Cardiac septum (tissue), 1 donor: ENCODE data around the gene SPDYE3. TPM values are rescaled to one million over a fixed set of nuclear protein-coding genes. Genes with fewer than 3 reads are reported as not detected.
"Not testable (repeated sequence)": the region's sequence is repeated elsewhere in the genome, so short reads cannot be mapped to it uniquely, and the experiment has no call there.

Source experiments
- DNase-seq: peaks from one replicate; pipeline ENCODE4 v3.0.0-alpha.2; 2020; ENCODE audit warnings: low spot score
- intact Hi-C: fragments of 100-400 bp; cut with DNase I; formaldehyde crosslinking; loops from one replicate; pipeline ENCODE4 v1.14.0; 2022
- total RNA-seq: library from RNA; stranded (reverse); fragmentation: NEBNext Ultra II Directional; extraction: Animal tissue kit (Norgen Biotek cat#: 25700); gene quantifications from one replicate; pipeline ENCODE4 v1.2.1, GENCODE V29; 2021
- donor health status: DM: no; HTN: no; CAD: no.

Gene SPDYE3
- total RNA-seq, 1 donor from 2014 or later, result not detected

- intact Hi-C loops, DNase-seq: not testable (repeated sequence)
Observed at GRCh38 chr7:100283147-100283546, 24.4 kb upstream of the SPDYE3 start.

GRCh38 chr7:100287191-100287969 is 20.1 kb upstream of the SPDYE3 start:
- intact Hi-C loops, DNase-seq: not testable (repeated sequence)

- DNase-seq, intact Hi-C loops: not testable (repeated sequence)
Observed at GRCh38 chr7:100288258-100288657, 19.2 kb upstream of the SPDYE3 start.

- intact Hi-C loops, DNase-seq: not testable (repeated sequence)
Observed at GRCh38 chr7:100292162-100292561, 15.3 kb upstream of the SPDYE3 start.

GRCh38 chr7:100295269-100295668 is 12.2 kb upstream of the SPDYE3 start:
- DNase-seq, intact Hi-C loops: not testable (repeated sequence)

- intact Hi-C loops, DNase-seq: not testable (repeated sequence)
Observed at GRCh38 chr7:100297852-100298631, 9.5 kb upstream of the SPDYE3 start.

GRCh38 chr7:100298632-100298895 is 8.9 kb upstream of the SPDYE3 start:
- intact Hi-C loops, DNase-seq: not testable (repeated sequence)

GRCh38 chr7:100304526-100304925 is 3.0 kb upstream of the SPDYE3 start:
- DNase-seq, intact Hi-C loops: not testable (repeated sequence)

GRCh38 chr7:100318329-100318728 is 10.8 kb downstream of the SPDYE3 start:
- intact Hi-C loops, DNase-seq: not testable (repeated sequence)

- DNase-seq, intact Hi-C loops: not testable (repeated sequence)
Observed at GRCh38 chr7:100321648-100322047, 14.1 kb downstream of the SPDYE3 start.

- intact Hi-C loops, DNase-seq: not testable (repeated sequence)
Observed at GRCh38 chr7:100324194-100324593, 16.7 kb downstream of the SPDYE3 start.

GRCh38 chr7:100325671-100326070 is 18.2 kb downstream of the SPDYE3 start:
- intact Hi-C loops, DNase-seq: not testable (repeated sequence)

- intact Hi-C loops, DNase-seq: not testable (repeated sequence)
Observed at GRCh38 chr7:100326914-100327313, 19.4 kb downstream of the SPDYE3 start.

- intact Hi-C loops, result not testable (repeated sequence)
Observed at GRCh38 chr7:100335566-100336466, 28.3 kb downstream of the SPDYE3 start.

GRCh38 chr7:100338083-100338696 is 30.7 kb downstream of the SPDYE3 start:
- intact Hi-C loops, DNase-seq: not testable (repeated sequence)

More at GRCh38 chr7:100335566-100336466, 28.3 kb downstream of the SPDYE3 start:
- peak; percentile 97 for DNase-seq

- not testable (repeated sequence) for DNase-seq
- intact Hi-C loops, result loop anchor here (10.0 kb wide), 1 partner anchor 206 kb away; no protein-coding TSS in a partner anchor
Observed at GRCh38 chr7:100341286-100341685, 33.8 kb downstream of the SPDYE3 start.

GRCh38 chr7:100342765-100343164 is 35.3 kb downstream of the SPDYE3 start:
- no peak for DNase-seq

GRCh38 chr7:100344124-100344559 is 36.6 kb downstream of the SPDYE3 start:
- intact Hi-C loops, result loop anchor here (10.0 kb wide), 1 partner anchor 209 kb away; no protein-coding TSS in a partner anchor

More at GRCh38 chr7:100342765-100343164, 35.3 kb downstream of the SPDYE3 start:
- intact Hi-C loops, result loop anchor here (10.0 kb wide), 1 partner anchor 208 kb away; no protein-coding TSS in a partner anchor

More at GRCh38 chr7:100344124-100344559, 36.6 kb downstream of the SPDYE3 start:
- DNase-seq, result not testable (repeated sequence)
